Measurements from ENCODE around the gene CLDN6. TPM values are rescaled to one million over a fixed set of nuclear protein-coding genes. Genes with fewer than 3 reads are reported as not detected.

Gene CLDN6
- total and polyA plus RNA-seq, 2 of the 13 experiments (the other 11 are each of a cell fraction or from before 2014, with no cell fraction given), result 5.9 to 7.6 TPM

DNA sequence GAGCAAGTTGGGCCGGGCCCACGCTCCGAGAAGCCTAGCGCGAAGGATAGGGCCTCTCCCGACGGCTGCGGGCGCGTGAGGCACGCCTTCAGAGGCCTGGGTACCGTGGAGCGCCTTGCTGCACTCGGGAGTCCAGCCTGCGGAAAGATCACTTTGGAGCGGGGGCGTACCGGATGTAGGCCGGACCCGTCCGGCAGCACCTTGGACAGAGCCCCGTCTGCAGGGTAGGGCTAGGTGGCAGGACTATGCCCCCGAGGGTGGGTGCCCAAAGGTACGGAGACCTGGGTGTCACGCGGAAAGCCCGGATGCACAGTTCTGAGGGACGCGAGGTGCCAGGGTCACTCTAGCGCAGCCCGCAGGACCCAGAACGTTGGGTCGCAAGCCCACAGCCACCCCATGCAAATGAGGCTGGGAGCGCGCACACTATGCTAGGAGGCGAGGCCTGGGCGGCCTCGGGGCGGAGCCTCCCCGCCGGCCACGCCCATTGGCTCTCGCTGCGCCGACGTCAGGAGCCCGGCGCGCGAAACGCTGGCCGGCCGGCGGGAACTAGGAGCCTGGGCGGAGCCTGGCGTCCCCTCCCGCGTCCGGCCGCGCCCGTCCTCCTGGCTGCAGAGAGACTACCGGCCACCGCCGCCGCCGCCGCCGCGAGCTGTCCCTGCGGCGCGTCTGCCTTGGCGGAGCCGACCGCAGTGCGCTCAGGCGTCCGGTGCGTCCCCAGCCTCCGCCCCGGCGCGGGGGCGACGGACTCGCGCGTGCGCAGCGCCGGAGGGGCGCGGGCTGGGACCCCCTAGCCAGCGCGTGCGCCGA is 49.0 kb downstream of the CLDN6 start, which contains the start of gene PAQR4 (continued):
- TF ChIP-seq, protein P1, sequence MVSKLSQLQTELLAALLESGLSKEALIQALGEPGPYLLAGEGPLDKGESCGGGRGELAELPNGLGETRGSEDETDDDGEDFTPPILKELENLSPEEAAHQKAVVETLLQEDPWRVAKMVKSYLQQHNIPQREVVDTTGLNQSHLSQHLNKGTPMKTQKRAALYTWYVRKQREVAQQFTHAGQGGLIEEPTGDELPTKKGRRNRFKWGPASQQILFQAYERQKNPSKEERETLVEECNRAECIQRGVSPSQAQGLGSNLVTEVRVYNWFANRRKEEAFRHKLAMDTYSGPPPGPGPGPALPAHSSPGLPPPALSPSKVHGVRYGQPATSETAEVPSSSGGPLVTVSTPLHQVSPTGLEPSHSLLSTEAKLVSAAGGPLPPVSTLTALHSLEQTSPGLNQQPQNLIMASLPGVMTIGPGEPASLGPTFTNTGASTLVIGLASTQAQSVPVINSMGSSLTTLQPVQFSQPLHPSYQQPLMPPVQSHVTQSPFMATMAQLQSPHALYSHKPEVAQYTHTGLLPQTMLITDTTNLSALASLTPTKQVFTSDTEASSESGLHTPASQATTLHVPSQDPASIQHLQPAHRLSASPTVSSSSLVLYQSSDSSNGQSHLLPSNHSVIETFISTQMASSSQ (IDR thresholded peaks at IDR 0.05; ENCODE audit: low read depth), result no peak
- TF ChIP-seq, protein P1 (CRISPR knock-in tag; IDR thresholded peaks at IDR 0.05; ENCODE audit: borderline replicate concordance), result peak; percentile 74; the same call in 1 of the 2 replicates
- TF ChIP-seq MAZ (IDR thresholded peaks at IDR 0.05; ENCODE audit: borderline replicate concordance, low read depth, low read length) (peak; percentile 49; the same call in 1 of the 2 replicates), MAZ (CRISPR knock-in tag; IDR thresholded peaks at IDR 0.05; ENCODE audit: low read depth) (peak; percentile 97), THAP11 (CRISPR knock-in tag; IDR thresholded peaks at IDR 0.05) (peak; percentile 82), MED1 (CRISPR knock-in tag; IDR thresholded peaks at IDR 0.05) (peak; percentile 76), SNAPC2 (CRISPR knock-in tag; IDR thresholded peaks at IDR 0.05) (peak; percentile 95), CC2D1A (CRISPR knock-in tag; IDR thresholded peaks at IDR 0.05) (no peak), MXD4 (CRISPR knock-in tag; IDR thresholded peaks at IDR 0.05) (peak; percentile 96), RAD51 (IDR thresholded peaks at IDR 0.05; ENCODE audit: borderline replicate concordance) (no peak), ZNF598 (CRISPR knock-in tag; IDR thresholded peaks at IDR 0.05; ENCODE audit: borderline replicate concordance) (peak; percentile 61; the same call in 1 of the 2 replicates), RFX1 (IDR thresholded peaks at IDR 0.05) (no peak), SOX5 (CRISPR knock-in tag; IDR thresholded peaks at IDR 0.05; ENCODE audit: borderline replicate concordance) (peak; percentile 56; the same call in 1 of the 2 replicates), ZNF24 (IDR thresholded peaks at IDR 0.05) (no peak), ZMYM4 (CRISPR knock-in tag; IDR thresholded peaks at IDR 0.05) (peak; percentile 83), HOXA9 (CRISPR knock-in tag; IDR thresholded peaks at IDR 0.05; ENCODE audit: borderline replicate concordance) (peak; percentile 87)
- TF ChIP-seq, protein P2, sequence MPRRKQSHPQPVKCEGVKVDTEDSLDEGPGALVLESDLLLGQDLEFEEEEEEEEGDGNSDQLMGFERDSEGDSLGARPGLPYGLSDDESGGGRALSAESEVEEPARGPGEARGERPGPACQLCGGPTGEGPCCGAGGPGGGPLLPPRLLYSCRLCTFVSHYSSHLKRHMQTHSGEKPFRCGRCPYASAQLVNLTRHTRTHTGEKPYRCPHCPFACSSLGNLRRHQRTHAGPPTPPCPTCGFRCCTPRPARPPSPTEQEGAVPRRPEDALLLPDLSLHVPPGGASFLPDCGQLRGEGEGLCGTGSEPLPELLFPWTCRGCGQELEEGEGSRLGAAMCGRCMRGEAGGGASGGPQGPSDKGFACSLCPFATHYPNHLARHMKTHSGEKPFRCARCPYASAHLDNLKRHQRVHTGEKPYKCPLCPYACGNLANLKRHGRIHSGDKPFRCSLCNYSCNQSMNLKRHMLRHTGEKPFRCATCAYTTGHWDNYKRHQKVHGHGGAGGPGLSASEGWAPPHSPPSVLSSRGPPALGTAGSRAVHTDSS (CRISPR knock-in tag; conservative IDR thresholded peaks at IDR 0.05), result no peak
- TF ChIP-seq, protein P3, sequence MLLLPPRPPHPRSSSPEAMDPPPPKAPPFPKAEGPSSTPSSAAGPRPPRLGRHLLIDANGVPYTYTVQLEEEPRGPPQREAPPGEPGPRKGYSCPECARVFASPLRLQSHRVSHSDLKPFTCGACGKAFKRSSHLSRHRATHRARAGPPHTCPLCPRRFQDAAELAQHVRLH (CRISPR knock-in tag; IDR thresholded peaks at IDR 0.05; ENCODE audit: borderline replicate concordance, low read depth), result peak; percentile 97
- TF ChIP-seq, protein P4, sequence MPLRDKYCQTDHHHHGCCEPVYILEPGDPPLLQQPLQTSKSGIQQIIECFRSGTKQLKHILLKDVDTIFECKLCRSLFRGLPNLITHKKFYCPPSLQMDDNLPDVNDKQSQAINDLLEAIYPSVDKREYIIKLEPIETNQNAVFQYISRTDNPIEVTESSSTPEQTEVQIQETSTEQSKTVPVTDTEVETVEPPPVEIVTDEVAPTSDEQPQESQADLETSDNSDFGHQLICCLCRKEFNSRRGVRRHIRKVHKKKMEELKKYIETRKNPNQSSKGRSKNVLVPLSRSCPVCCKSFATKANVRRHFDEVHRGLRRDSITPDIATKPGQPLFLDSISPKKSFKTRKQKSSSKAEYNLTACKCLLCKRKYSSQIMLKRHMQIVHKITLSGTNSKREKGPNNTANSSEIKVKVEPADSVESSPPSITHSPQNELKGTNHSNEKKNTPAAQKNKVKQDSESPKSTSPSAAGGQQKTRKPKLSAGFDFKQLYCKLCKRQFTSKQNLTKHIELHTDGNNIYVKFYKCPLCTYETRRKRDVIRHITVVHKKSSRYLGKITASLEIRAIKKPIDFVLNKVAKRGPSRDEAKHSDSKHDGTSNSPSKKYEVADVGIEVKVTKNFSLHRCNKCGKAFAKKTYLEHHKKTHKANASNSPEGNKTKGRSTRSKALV (CRISPR knock-in tag; IDR thresholded peaks at IDR 0.05), result peak; percentile 94
- TF ChIP-seq, protein P5, sequence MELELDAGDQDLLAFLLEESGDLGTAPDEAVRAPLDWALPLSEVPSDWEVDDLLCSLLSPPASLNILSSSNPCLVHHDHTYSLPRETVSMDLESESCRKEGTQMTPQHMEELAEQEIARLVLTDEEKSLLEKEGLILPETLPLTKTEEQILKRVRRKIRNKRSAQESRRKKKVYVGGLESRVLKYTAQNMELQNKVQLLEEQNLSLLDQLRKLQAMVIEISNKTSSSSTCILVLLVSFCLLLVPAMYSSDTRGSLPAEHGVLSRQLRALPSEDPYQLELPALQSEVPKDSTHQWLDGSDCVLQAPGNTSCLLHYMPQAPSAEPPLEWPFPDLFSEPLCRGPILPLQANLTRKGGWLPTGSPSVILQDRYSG (CRISPR knock-in tag; IDR thresholded peaks at IDR 0.05), result no peak
- TF ChIP-seq, protein P6, sequence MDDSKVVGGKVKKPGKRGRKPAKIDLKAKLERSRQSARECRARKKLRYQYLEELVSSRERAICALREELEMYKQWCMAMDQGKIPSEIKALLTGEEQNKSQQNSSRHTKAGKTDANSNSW (CRISPR knock-in tag; IDR thresholded peaks at IDR 0.05; ENCODE audit: borderline replicate concordance), result peak; percentile 88; the same call in 1 of the 2 replicates
